Left ventricle myocardium superior (tissue), 1 donor: ENCODE measurements around the gene LSM12. TPM values are rescaled to one million over a fixed set of nuclear protein-coding genes. Genes with fewer than 3 reads are reported as not detected.
"Not testable (repeated sequence)": the region's sequence is repeated elsewhere in the genome, so short reads cannot be mapped to it uniquely, and the experiment has no call there.

Source experiments
- ATAC-seq: fragments of 200-7000 bp; cut with Tn5 transposase; one replicate; pipeline ENCODE4 v1.9.1; 2020; ENCODE audit warnings: mild to moderate bottlenecking, moderate library complexity
- DNase-seq: peaks from one replicate; pipeline ENCODE4 v3.0.0-alpha.2; 2020
- intact Hi-C: fragments of 100-400 bp; cut with micrococcal nuclease; formaldehyde crosslinking; loops from one replicate; pipeline ENCODE4 v1.11.0; 2022
- long read RNA-seq: library from polyadenylated mRNA; unstranded; transcript quantifications from one replicate; pipeline ENCODE4 v2.0.0, GENCODE V29; 2021
- total RNA-seq: library from RNA; stranded (reverse); fragmentation: NEBNext Ultra II Directional; extraction: Animal tissue kit (Norgen Biotek cat#: 25700); gene quantifications from one replicate; pipeline ENCODE4 v1.2.1, GENCODE V29; 2021
- donor health status: DM: no; HTN: yes; CAD: no; lungs with severe emphysema.

LSM12 gene
- 58.2 TPM for total RNA-seq
- long read RNA-seq, transcript LSM12-201 (5 exons, 2,308 nt): major isoform, 22 of 27 reads
- long read RNA-seq, partial matches to known transcripts: 1 of 27 reads
- long read RNA-seq, other reads (novel, unspliced or antisense): 4 of 27 reads

GRCh38 chr17:44066204-44066930, at the start of gene LSM12:
TSS of gene LSM12 (minus strand) at chr17:44066671. CDS start at chr17:44066587, 84 bp downstream.
- ATAC-seq: peak; percentile 82
- intact Hi-C loops: loop anchor here (10.0 kb wide), 1 partner anchor 58 kb away; the partner anchor contains the start of gene HDAC5
- DNase-seq: peak; percentile 95

- intact Hi-C loops: no loop called here
- no peak for ATAC-seq
- DNase-seq: no peak
These were observed 49.3 kb upstream of the LSM12 start for GRCh38 chr17:44115585-44116415.

GRCh38 chr17:44113868-44114840, 47.7 kb upstream of the LSM12 start:
- intact Hi-C loops: no loop called here

GRCh38 chr17:44113382-44113781, 46.9 kb upstream of the LSM12 start:
- intact Hi-C loops: no loop called here
- ATAC-seq (no peak), DNase-seq (no peak)

More at GRCh38 chr17:44113868-44114840, 47.7 kb upstream of the LSM12 start:
- ATAC-seq (no peak), DNase-seq (no peak)

- DNase-seq: peak; percentile 85
- peak; percentile 71 for ATAC-seq
- intact Hi-C loops: no loop called here
These were observed 46.1 kb upstream of the LSM12 start for GRCh38 chr17:44112284-44113280.

- DNase-seq: no peak
- no peak for ATAC-seq
- intact Hi-C loops: no loop called here
These were observed 45.3 kb upstream of the LSM12 start for GRCh38 chr17:44111777-44112176.

GRCh38 chr17:44110823-44111633, 44.6 kb upstream of the LSM12 start:
- ATAC-seq: peak; percentile 78
- DNase-seq: peak; percentile 100
- intact Hi-C loops: no loop called here

- ATAC-seq: no peak
- no peak for DNase-seq
- intact Hi-C loops: no loop called here
These were observed 43.7 kb upstream of the LSM12 start for GRCh38 chr17:44110011-44110686.

- no peak for DNase-seq
- intact Hi-C loops: no loop called here
These were observed 42.8 kb upstream of the LSM12 start for GRCh38 chr17:44109312-44109630.

GRCh38 chr17:44108440-44109311, 42.2 kb upstream of the LSM12 start:
- peak; percentile 71 for ATAC-seq
- intact Hi-C loops: no loop called here

More at GRCh38 chr17:44109312-44109630, 42.8 kb upstream of the LSM12 start:
- ATAC-seq: no peak

GRCh38 chr17:44106801-44107200, 40.3 kb upstream of the LSM12 start:
- intact Hi-C loops: no loop called here
- ATAC-seq (no peak), DNase-seq (no peak)

More at GRCh38 chr17:44108440-44109311, 42.2 kb upstream of the LSM12 start:
- peak; percentile 88 for DNase-seq

- no peak for DNase-seq
- intact Hi-C loops: no loop called here
These were observed 39.5 kb upstream of the LSM12 start for GRCh38 chr17:44105941-44106340.

GRCh38 chr17:44105483-44105882, 39.0 kb upstream of the LSM12 start:
- ATAC-seq: no peak
- DNase-seq: no peak

More at GRCh38 chr17:44105941-44106340, 39.5 kb upstream of the LSM12 start:
- ATAC-seq: no peak

GRCh38 chr17:44102849-44103622, 36.6 kb upstream of the LSM12 start:
- ATAC-seq (peak; percentile 68), DNase-seq (peak; percentile 76)
- intact Hi-C loops: no loop called here

More at GRCh38 chr17:44105483-44105882, 39.0 kb upstream of the LSM12 start:
- intact Hi-C loops: no loop called here

- intact Hi-C loops, DNase-seq, ATAC-seq: not testable (repeated sequence)
These were observed 35.4 kb upstream of the LSM12 start for GRCh38 chr17:44101858-44102257.
